ENCODE data around the gene NIPA2. TPM values are rescaled to one million over a fixed set of nuclear protein-coding genes. Genes with fewer than 3 reads are reported as not detected.

NIPA2 gene
- total RNA-seq, 1 donor from 2014 or later = 51.5 TPM

- H3K36me3 ChIP-seq = peaks cover 6% of the 10 kb centered on the region
Measured at GRCh38 chr15:22870865-22871264, 32.4 kb downstream of the NIPA2 start.

GRCh38 chr15:22871481-22872086, 33.1 kb downstream of the NIPA2 start:
- H3K27me3 Mint-ChIP-seq (ENCODE audit: insufficient read depth, low read depth) = peaks cover 8% of the 10 kb centered on the region
- no peak overlapping the region for H2AFZ ChIP-seq (replicated peaks)
- no peak overlapping the region for H3K27ac ChIP-seq
- H3K9me3 Mint-ChIP-seq = no peaks in the 10 kb centered on the region
- no peak overlapping the region for H3K4me3 Mint-ChIP-seq
- TF ChIP-seq EZH2 (IDR thresholded peaks at IDR 0.05) (no peak), EZH2phosphoT487 (IDR thresholded peaks at IDR 0.05) (no peak), CTCF (IDR thresholded peaks at IDR 0.05) (no peak)
- no peak overlapping the region for H3K9ac ChIP-seq
- H3K4me3 ChIP-seq = no peak overlapping the region
- H4K20me1 ChIP-seq (ENCODE audit: low read depth) = no peaks in the 10 kb centered on the region
- H3K4me2 ChIP-seq = no peak overlapping the region
- peaks cover 6% of the 10 kb centered on the region for H3K36me3 ChIP-seq
- H3K27me3 ChIP-seq = no peaks in the 10 kb centered on the region
- H3K79me2 ChIP-seq (ENCODE audit: low read depth) = no peaks in the 10 kb centered on the region
- H3K4me1 Mint-ChIP-seq = peaks cover 15% of the 10 kb centered on the region
- H3F3A ChIP-seq (ENCODE audit: low read depth) = no peaks in the 10 kb centered on the region
- peaks cover 60% of the 10 kb centered on the region for H3K36me3 Mint-ChIP-seq
- H3K9me3 ChIP-seq (ENCODE audit: low read depth) = no peaks in the 10 kb centered on the region
- H3K4me1 ChIP-seq = no peaks in the 10 kb centered on the region
- no peak for DNase-seq (ENCODE audit: low spot score)
- no peak overlapping the region for H3K27ac Mint-ChIP-seq

More at GRCh38 chr15:22870865-22871264, 32.4 kb downstream of the NIPA2 start:
- Mint-ChIP-seq H3K27ac (no peak overlapping the region), H3K9me3 (no peaks in the 10 kb centered on the region), H3K36me3 (peaks cover 61% of the 10 kb centered on the region), H3K27me3 (ENCODE audit: insufficient read depth, low read depth) (peaks cover 8% of the 10 kb centered on the region), H3K4me3 (no peak overlapping the region), H3K4me1 (peaks cover 11% of the 10 kb centered on the region)
- H3K4me3 ChIP-seq = no peak overlapping the region
- H3K27me3 ChIP-seq = no peaks in the 10 kb centered on the region
- H3K9me3 ChIP-seq (ENCODE audit: low read depth) = no peaks in the 10 kb centered on the region
- H2AFZ ChIP-seq (replicated peaks) = no peak overlapping the region
- H3K27ac ChIP-seq = no peak overlapping the region
- no peak for TF ChIP-seq CTCF (IDR thresholded peaks at IDR 0.05)
- TF ChIP-seq EZH2 (IDR thresholded peaks at IDR 0.05) = no peak
- no peak for TF ChIP-seq EZH2phosphoT487 (IDR thresholded peaks at IDR 0.05)
- H3K4me1 ChIP-seq = no peaks in the 10 kb centered on the region
- H3K9ac ChIP-seq = no peak overlapping the region
- no peaks in the 10 kb centered on the region for H4K20me1 ChIP-seq (ENCODE audit: low read depth)
- H3K4me2 ChIP-seq = no peak overlapping the region
- no peaks in the 10 kb centered on the region for H3F3A ChIP-seq (ENCODE audit: low read depth)
- H3K79me2 ChIP-seq (ENCODE audit: low read depth) = no peaks in the 10 kb centered on the region
- DNase-seq (ENCODE audit: low spot score) = no peak

- H3K4me3 ChIP-seq = no peak overlapping the region
- no peaks in the 10 kb centered on the region for H3F3A ChIP-seq (ENCODE audit: low read depth)
- H3K4me3 Mint-ChIP-seq = no peak overlapping the region
- no peaks in the 10 kb centered on the region for H3K9me3 ChIP-seq (ENCODE audit: low read depth)
- peaks cover 15% of the 10 kb centered on the region for H3K4me1 Mint-ChIP-seq
- no peaks in the 10 kb centered on the region for H3K4me1 ChIP-seq
- peaks cover 64% of the 10 kb centered on the region for H3K36me3 Mint-ChIP-seq
- H3K36me3 ChIP-seq = peaks cover 6% of the 10 kb centered on the region
- peak overlapping the region; percentile 90 for H3K27ac Mint-ChIP-seq
- H3K27me3 Mint-ChIP-seq (ENCODE audit: insufficient read depth, low read depth) = peaks cover 9% of the 10 kb centered on the region
- no peak overlapping the region for H3K4me2 ChIP-seq
- H3K27me3 ChIP-seq = no peaks in the 10 kb centered on the region
- peak; percentile 55 for DNase-seq (ENCODE audit: low spot score)
- no peak overlapping the region for H2AFZ ChIP-seq (replicated peaks)
- TF ChIP-seq CTCF (IDR thresholded peaks at IDR 0.05) (no peak), EZH2phosphoT487 (IDR thresholded peaks at IDR 0.05) (no peak), EZH2 (IDR thresholded peaks at IDR 0.05) (no peak)
- H3K9me3 Mint-ChIP-seq = no peaks in the 10 kb centered on the region
- H3K9ac ChIP-seq = no peak overlapping the region
- H3K27ac ChIP-seq = no peak overlapping the region
- H4K20me1 ChIP-seq (ENCODE audit: low read depth) = no peaks in the 10 kb centered on the region
- no peaks in the 10 kb centered on the region for H3K79me2 ChIP-seq (ENCODE audit: low read depth)
Measured at GRCh38 chr15:22872936-22873701, 34.7 kb downstream of the NIPA2 start.

Data from neural progenitor cell (in vitro differentiated cells).